GM12878 (cell line): ENCODE measurements around the gene CBX2. TPM values are rescaled to one million over a fixed set of nuclear protein-coding genes. Genes with fewer than 3 reads are reported as not detected.

Experiments used
- ATAC-seq: fragments of 200-7000 bp; cut with Tn5 transposase; 3 replicates; pipeline ENCODE4 v1.9.1; 2020; ENCODE audit warnings: mild to moderate bottlenecking, moderate library complexity
- BruUV-seq: library from RNA; stranded (reverse); fragments of 400-500 nt; replicated peaks from 2 replicates; lab custom pipeline; 2021; lab: Mats Ljungman, UMichigan
- CTCF ChIA-PET: fragments of 300-600 bp; sonication (Branson Sonifier 250); formaldehyde crosslinking; extraction: SDS; loops from one replicate; lab custom pipeline; 2021; ENCODE audit warnings: inconsistent platforms; lab: Yijun Ruan, JAX
- POLR2A ChIA-PET: fragments of 350-600 bp; formaldehyde crosslinking; extraction: SDS; loops from one replicate; lab custom pipeline; 2021; ENCODE audit warnings: inconsistent platforms; lab: Charles Lee
- RAD21 ChIA-PET: fragments of 300-600 bp; sonication (Branson Sonifier 250); formaldehyde crosslinking; loops from one replicate; lab custom pipeline; 2023; ENCODE audit warnings: antibody characterized with exemption; ENCODE audit not compliant: unreplicated experiment; lab: Charles Lee
- SMC1A ChIA-PET: fragments of 300-600 bp; sonication (Branson Sonifier 250); formaldehyde crosslinking; loops from one replicate; lab custom pipeline; 2023; ENCODE audit not compliant: unreplicated experiment, uncharacterized antibody; lab: Charles Lee
- DNase-seq: peaks from one replicate; pipeline ENCODE4 v3.0.0-alpha.2; 2011; ENCODE audit warnings: low read depth, low spot score
- FAIRE-seq: peaks from 3 replicates; lab custom pipeline; 2011; peaks lifted over from hg19 to GRCh38; lab: Jason Lieb, UNC
- H2AFZ ChIP-seq: 2 replicates; pipeline ENCODE4 v1.6.0; 2011; ENCODE audit warnings: low read depth, low read length, control low read depth; ENCODE audit not compliant: control insufficient read depth
- H3K27ac ChIP-seq: 2 replicates; pipeline ENCODE4 v1.5.1; 2011; ENCODE audit warnings: control low read depth; ENCODE audit not compliant: control insufficient read depth, insufficient read depth
- H3K27me3 ChIP-seq, 2 experiments: replicated peaks in 1 of 2; 2 replicates each; pipeline versions ENCODE4 v1.6.0 to v1.6.1; 2011; ENCODE audit warnings: low read length in 1 of 2; ENCODE audit not compliant: control insufficient read depth in 2 of 2, insufficient read depth in 2 of 2
- H3K36me3 ChIP-seq, 2 experiments: 2 replicates each; pipeline ENCODE4 v1.5.1; 2011; ENCODE audit warnings: low read length in 1 of 2; ENCODE audit not compliant: control insufficient read depth in 2 of 2, insufficient read depth in 2 of 2
- H3K4me1 ChIP-seq: 2 replicates; pipeline ENCODE4 v1.6.1; 2011; ENCODE audit warnings: mild to moderate bottlenecking, low read length, moderate library complexity, mixed read lengths; ENCODE audit not compliant: control insufficient read depth, insufficient read depth
- H3K4me2 ChIP-seq: 2 replicates; pipeline ENCODE4 v1.6.0; 2011; ENCODE audit warnings: control low read depth; ENCODE audit not compliant: control insufficient read depth, insufficient read depth
- H3K4me3 ChIP-seq: fragments of 200-600 bp; sonication (generic); 2 replicates; pipeline ENCODE4 v1.5.1; 2016
- H3K79me2 ChIP-seq: 2 replicates; pipeline ENCODE4 v1.6.0; 2011; ENCODE audit warnings: low read length; ENCODE audit not compliant: control insufficient read depth, insufficient read depth
- H3K9ac ChIP-seq: 2 replicates; pipeline ENCODE4 v1.8.0; 2011; ENCODE audit warnings: low read length, control low read depth, mixed read lengths; ENCODE audit not compliant: control insufficient read depth, insufficient read depth
- H3K9me3 ChIP-seq: replicated peaks from 3 replicates; pipeline ENCODE4 v1.5.1; 2011; ENCODE audit warnings: mild to moderate bottlenecking, low read length; ENCODE audit not compliant: control insufficient read depth, insufficient read depth
- H4K20me1 ChIP-seq: 2 replicates; pipeline ENCODE4 v1.6.0; 2011; ENCODE audit not compliant: control insufficient read depth, insufficient read depth
- BCL3 ChIP-seq: IDR thresholded peaks from 2 replicates; pipeline ENCODE4 v1.6.1; 2011; ENCODE audit warnings: borderline replicate concordance, low read depth, mild to moderate bottlenecking, moderate library complexity, low read length; ENCODE audit not compliant: insufficient read depth, poor library complexity, severe bottlenecking
- EGR1 ChIP-seq, 2 experiments: IDR thresholded peaks; 1 replicate in 1 of 2; 2 replicates in 1 of 2; pipeline ENCODE4 v1.6.1; 2011 to 2012; ENCODE audit warnings: low read depth in 2 of 2, low read length in 2 of 2, borderline replicate concordance in 1 of 2, mild to moderate bottlenecking in 1 of 2, moderate library complexity in 1 of 2
- KLF5 ChIP-seq: fragments of 450-650 bp; IDR thresholded peaks from 2 replicates; pipeline ENCODE4 v1.6.1; 2014; ENCODE audit warnings: mild to moderate bottlenecking; ENCODE audit not compliant: partially characterized antibody
- PAX8 ChIP-seq: fragments of 450-650 bp; IDR thresholded peaks from 2 replicates; pipeline ENCODE4 v1.6.1; 2017; ENCODE audit warnings: mild to moderate bottlenecking, moderate library complexity
- PKNOX1 ChIP-seq: fragments of 450-650 bp; IDR thresholded peaks from 2 replicates; pipeline ENCODE4 v1.6.1; 2016; ENCODE audit warnings: mild to moderate bottlenecking
- POLR2A ChIP-seq: IDR thresholded peaks from 2 replicates; pipeline ENCODE4 v1.6.1; 2011; ENCODE audit warnings: low read depth, mild to moderate bottlenecking, low read length
- POLR2AphosphoS5 ChIP-seq: IDR thresholded peaks from 2 replicates; pipeline ENCODE4 v1.6.1; 2011; ENCODE audit warnings: mild to moderate bottlenecking, low read length, inconsistent platforms
- RUNX3 ChIP-seq: IDR thresholded peaks from 2 replicates; pipeline ENCODE4 v1.6.1; 2012; ENCODE audit warnings: low read length, inconsistent platforms
- SIX5 ChIP-seq: IDR thresholded peaks from 2 replicates; pipeline ENCODE4 v1.6.1; 2011; ENCODE audit warnings: mild to moderate bottlenecking, low read depth, low read length, moderate library complexity; ENCODE audit not compliant: severe bottlenecking
- SKIL ChIP-seq: fragments of 450-650 bp; IDR thresholded peaks from 2 replicates; pipeline ENCODE4 v1.6.1; 2017; ENCODE audit warnings: mild to moderate bottlenecking, low read depth, inconsistent platforms; ENCODE audit not compliant: poor library complexity, severe bottlenecking
- SPI1 ChIP-seq: IDR thresholded peaks from 2 replicates; pipeline ENCODE4 v1.6.1; 2011; ENCODE audit warnings: low read depth, mild to moderate bottlenecking, low read length, moderate library complexity, borderline replicate concordance; ENCODE audit not compliant: insufficient read depth
- TARDBP ChIP-seq: IDR thresholded peaks from 2 replicates; pipeline ENCODE4 v1.6.1; 2016; ENCODE audit warnings: borderline replicate concordance
- WRNIP1 ChIP-seq: IDR thresholded peaks from 2 replicates; pipeline ENCODE4 v1.6.1; 2011; ENCODE audit warnings: low read depth, low read length, improper control_type of control experiment, borderline replicate concordance
- ZBTB40 ChIP-seq: fragments of 450-650 bp; IDR thresholded peaks from 2 replicates; pipeline ENCODE4 v1.6.1; 2016; ENCODE audit warnings: mild to moderate bottlenecking, moderate library complexity, borderline replicate concordance
- WGBS: methylation state at CpG from one replicate; pipeline ENCODE4 v1.1.6; 2016; ENCODE audit warnings: low lambda C conversion rate; ENCODE audit not compliant: insufficient replicate concordance, insufficient coverage; ENCODE audit errors: missing lambda C conversion rate; 5-methylcytosine and 5-hydroxymethylcytosine counted together
- in situ Hi-C: fragments of 300-500 bp; cut with MboI; formaldehyde crosslinking; loops from 9 replicates; pipeline ENCODE4 v1.14.3; 2018; ENCODE audit warnings: mixed read lengths
- intact Hi-C: fragments of 100-400 bp; cut with micrococcal nuclease; formaldehyde crosslinking; loops from one replicate; pipeline ENCODE4 v1.14.2; 2022; ENCODE audit not compliant: unreplicated experiment
- polyA plus RNA-seq, 11 experiments: library from polyadenylated mRNA; depleted of rRNA in 4 of 11; unstranded in 6 of 11; stranded (reverse) in 5 of 11; fragments of >200 nt; fragmentation: Nextera tagmentation in 4 of 11; fragmentation: Illumina TruSeq in 1 of 11; extraction: Ambion mirVana in 4 of 11; extraction: Trizol in 1 of 11; gene quantifications; 1 replicate in 1 of 11; 2 replicates in 10 of 11; pipeline versions ENCODE4 v1.2.1 to v1.2.3, GENCODE V29; 2011 to 2016; ENCODE audit warnings: inconsistent platforms in 2 of 11, missing spikeins in 2 of 11, low read depth in 1 of 11
- total RNA-seq, 4 experiments: library from RNA; depleted of rRNA in 3 of 4; stranded (reverse); fragments of >200 nt in 3 of 4; fragmentation: Illumina TruSeq in 1 of 4; extraction: Trizol in 1 of 4; gene quantifications; 2 replicates each; pipeline versions ENCODE4 v1.2.1 to v1.2.3, GENCODE V29; 2013 to 2021

The CBX2 gene
- total and polyA plus RNA-seq, 10 of the 15 experiments (the other 5 are each of a cell fraction or from before 2014, with no cell fraction given): 0.35 to 7.5 (median 4.2) TPM

GRCh38 chr17:79795795-79796443 lies 18.0 kb downstream of the CBX2 start:
- TSS peak; percentile 92 for BruUV-seq
- ChIA-PET SMC1A (interaction anchor here (0.8 to 1.5 kb wide), 3 partner anchors 15 to 119 kb away, joined by 3 to 12 read pairs (median 3); no protein-coding TSS in a partner anchor), CTCF (interaction anchor here (0.6 to 1.8 kb wide), 3 partner anchors 16 to 175 kb away, joined by 3 to 8 read pairs (median 8); no protein-coding TSS in a partner anchor), POLR2A (interaction anchor here (1.0 to 1.8 kb wide), 3 partner anchors 43 to 50 kb away, joined by 3 to 15 read pairs (median 4); partner anchors contain the start of gene CBX4)
- Histone ChIP-seq H3K4me2 (peak overlapping the region; percentile 66), H3K27me3 (peaks cover 16 to 35% of the 10 kb centered on the region in 2 experiments), H3K9ac (no peak overlapping the region), H3K9me3 (no peaks in the 10 kb centered on the region), H4K20me1 (no peaks in the 10 kb centered on the region), H3K27ac (no peak overlapping the region), H3K79me2 (no peaks in the 10 kb centered on the region), H2AFZ (no peak overlapping the region; the same call in 1 of the 2 replicates), H3K4me3 (peak overlapping the region; percentile 83), H3K4me1 (peaks cover 28% of the 10 kb centered on the region), H3K36me3 (peaks cover 2 to 3% of the 10 kb centered on the region in 2 experiments; a peak in 2 of 4 replicates)
- FAIRE-seq (no peak), DNase-seq (no peak), ATAC-seq (peak; percentile 18)
- intact Hi-C loops (no loop called here), in situ Hi-C loops (no loop called here)
- 80% methylated on average over 8 of the region's 8 CpGs for WGBS
- TF ChIP-seq POLR2AphosphoS5: no peak
- TF ChIP-seq ZBTB40: no peak
- TF ChIP-seq TARDBP: no peak
- TF ChIP-seq RUNX3: no peak
- TF ChIP-seq PAX8: no peak
- no peak for TF ChIP-seq SKIL
- TF ChIP-seq KLF5: no peak
- TF ChIP-seq POLR2A: no peak
- no peak for TF ChIP-seq EGR1 (IDR thresholded peaks at IDR 0.05; ENCODE audit: borderline replicate concordance in 1 of 2, low read depth in 2 of 2, low read length in 2 of 2)
- TF ChIP-seq SIX5: no peak
- TF ChIP-seq SPI1: no peak
- TF ChIP-seq PKNOX1: no peak
- TF ChIP-seq BCL3: no peak
- TF ChIP-seq WRNIP1: no peak
- TF ChIP-seq, all 136 proteins: peak for 0
- RAD21 ChIA-PET: interaction anchor here (1.2 to 1.4 kb wide), 3 partner anchors 13 to 43 kb away, joined by 6 to 22 read pairs (median 8); partner anchors contain the start of gene CBX4
